WTC11 (cell line): Measurements from ENCODE around the gene POU5F2. TPM values are rescaled to one million over a fixed set of nuclear protein-coding genes. Genes with fewer than 3 reads are reported as not detected.

Source experiments
- ATAC-seq: fragments of 200-7000 bp; cut with Tn5 transposase; 2 replicates; pipeline ENCODE4 v1.10.0; 2021; ENCODE audit warnings: mild to moderate bottlenecking, moderate library complexity
- CTCF ChIA-PET: fragments of 300-600 bp; sonication (Branson Sonifier 250); formaldehyde crosslinking; loops from one replicate; lab custom pipeline; 2021; ENCODE audit warnings: antibody characterized with exemption; lab: Charles Lee
- POLR2A ChIA-PET: fragments of 350-600 bp; sonication (Branson Sonifier 250); formaldehyde crosslinking; loops from one replicate; lab custom pipeline; 2021; ENCODE audit warnings: antibody characterized with exemption; lab: Charles Lee
- DNase-seq: peaks from one replicate; pipeline ENCODE4 v3.0.0; 2021; ENCODE audit warnings: low spot score
- H3K27ac Mint-ChIP-seq: 2 replicates; pipeline ENCODE4 v1.8.0; 2021; ENCODE audit warnings: mixed read lengths
- H3K27me3 Mint-ChIP-seq: 2 replicates; pipeline ENCODE4 v1.8.0; 2021; ENCODE audit warnings: low read depth, mild to moderate bottlenecking, moderate library complexity, mixed read lengths
- H3K36me3 Mint-ChIP-seq: 2 replicates; pipeline ENCODE4 v1.8.0; 2021; ENCODE audit warnings: mixed read lengths
- H3K4me1 Mint-ChIP-seq: 2 replicates; pipeline ENCODE4 v1.8.0; 2022; ENCODE audit warnings: mixed read lengths
- H3K4me3 Mint-ChIP-seq: 2 replicates; pipeline ENCODE4 v1.8.0; 2021; ENCODE audit warnings: mild to moderate bottlenecking, moderate library complexity, mixed read lengths
- H3K9me3 Mint-ChIP-seq: 2 replicates; pipeline ENCODE4 v1.8.0; 2021; ENCODE audit warnings: mixed read lengths
- ATF1 ChIP-seq: sonication (generic); formaldehyde crosslinking; IDR thresholded peaks from 2 replicates; pipeline ENCODE4 v1.8.1; 2023; ENCODE audit warnings: mild to moderate bottlenecking, moderate library complexity, missing genetic modification reagents
- CBFB ChIP-seq: sonication (generic); formaldehyde crosslinking; IDR thresholded peaks from 2 replicates; pipeline ENCODE4 v1.8.1; 2022; ENCODE audit warnings: mild to moderate bottlenecking, low read depth, missing genetic modification reagents
- ESRRA ChIP-seq: sonication (generic); formaldehyde crosslinking; IDR thresholded peaks from 2 replicates; pipeline ENCODE4 v1.8.1; 2022; ENCODE audit warnings: mild to moderate bottlenecking, missing genetic modification reagents, borderline replicate concordance
- FOXJ3 ChIP-seq: sonication (generic); formaldehyde crosslinking; IDR thresholded peaks from 2 replicates; pipeline ENCODE4 v1.9.0; 2021; ENCODE audit warnings: missing genetic modification reagents, mild to moderate bottlenecking, borderline replicate concordance
- FOXK1 ChIP-seq: sonication (generic); formaldehyde crosslinking; IDR thresholded peaks from 2 replicates; pipeline ENCODE4 v1.8.0; 2022; ENCODE audit warnings: mild to moderate bottlenecking, moderate library complexity, missing genetic modification reagents
- GRHL2 ChIP-seq: fragments of 250-450 bp; sonication (Bioruptor Pico); IDR thresholded peaks from 2 replicates; pipeline ENCODE4 v1.8.0; 2022; ENCODE audit warnings: mild to moderate bottlenecking, moderate library complexity; ENCODE audit not compliant: insufficient replicate concordance, severe bottlenecking
- NR3C1 ChIP-seq: sonication (generic); formaldehyde crosslinking; conservative IDR thresholded peaks from 2 replicates; pipeline ENCODE4 v1.8.1; 2023; ENCODE audit warnings: low read depth, mild to moderate bottlenecking, missing genetic modification reagents
- RELA ChIP-seq: sonication (generic); formaldehyde crosslinking; IDR thresholded peaks from 2 replicates; pipeline ENCODE4 v1.8.1; 2022; ENCODE audit warnings: missing genetic modification reagents, mild to moderate bottlenecking, borderline replicate concordance
- SMAD3 ChIP-seq: sonication (generic); formaldehyde crosslinking; IDR thresholded peaks from 2 replicates; pipeline ENCODE4 v1.8.0; 2022; ENCODE audit warnings: missing genetic modification reagents, mild to moderate bottlenecking, borderline replicate concordance
- SOX15 ChIP-seq: fragments of 250-450 bp; sonication (Bioruptor Pico); IDR thresholded peaks from 2 replicates; pipeline ENCODE4 v1.9.0; 2021; ENCODE audit warnings: mild to moderate bottlenecking
- SP1 ChIP-seq: sonication (generic); formaldehyde crosslinking; conservative IDR thresholded peaks from 2 replicates; pipeline ENCODE4 v1.8.1; 2022; ENCODE audit warnings: missing genetic modification reagents
- ZNF121 ChIP-seq: sonication (generic); formaldehyde crosslinking; IDR thresholded peaks from 2 replicates; pipeline ENCODE4 v1.8.0; 2023; ENCODE audit warnings: missing genetic modification reagents
- ZNF219 ChIP-seq: sonication (generic); formaldehyde crosslinking; IDR thresholded peaks from 2 replicates; pipeline ENCODE4 v1.8.0; 2023; ENCODE audit warnings: missing genetic modification reagents, mild to moderate bottlenecking, borderline replicate concordance
- ZNF423 ChIP-seq: fragments of 250-450 bp; sonication (Bioruptor Pico); IDR thresholded peaks from 2 replicates; pipeline ENCODE4 v2.1.2; 2022; ENCODE audit warnings: mild to moderate bottlenecking, moderate library complexity
- total RNA-seq: library from RNA; stranded (reverse); gene quantifications from 3 replicates; pipeline ENCODE4 v1.2.3, GENCODE V29; 2021
- TF ChIP-seq, protein P1 (sequence below): fragments of 250-450 bp; sonication (Bioruptor Pico); IDR thresholded peaks from 2 replicates; pipeline ENCODE4 v1.9.0; 2021; ENCODE audit warnings: mild to moderate bottlenecking
- TF ChIP-seq, protein P2 (sequence below): fragments of 250-450 bp; sonication (Bioruptor Pico); IDR thresholded peaks from 2 replicates; pipeline ENCODE4 v1.8.0; 2021; ENCODE audit warnings: mild to moderate bottlenecking
- TF ChIP-seq, protein P3 (sequence below): sonication (generic); formaldehyde crosslinking; IDR thresholded peaks from 2 replicates; pipeline ENCODE4 v1.8.0; 2022; ENCODE audit warnings: missing genetic modification reagents
- TF ChIP-seq, protein P4 (sequence below): sonication (generic); formaldehyde crosslinking; IDR thresholded peaks from 2 replicates; pipeline ENCODE4 v1.8.1; 2022; ENCODE audit warnings: low read depth, mild to moderate bottlenecking, moderate library complexity, missing genetic modification reagents, borderline replicate concordance
- TF ChIP-seq, protein P5 (sequence below): sonication (generic); formaldehyde crosslinking; IDR thresholded peaks from 2 replicates; pipeline ENCODE4 v1.8.1; 2022; ENCODE audit warnings: mild to moderate bottlenecking, missing genetic modification reagents, moderate library complexity, borderline replicate concordance
- TF ChIP-seq, protein P6 (sequence below): sonication (generic); formaldehyde crosslinking; IDR thresholded peaks from 2 replicates; pipeline ENCODE4 v1.8.0; 2022; ENCODE audit warnings: mild to moderate bottlenecking, missing genetic modification reagents
- TF ChIP-seq, protein P7 (sequence below): sonication (generic); formaldehyde crosslinking; IDR thresholded peaks from 2 replicates; pipeline ENCODE4 v1.8.1; 2023; ENCODE audit warnings: mild to moderate bottlenecking, missing genetic modification reagents

The POU5F2 gene
- total RNA-seq, 1 experiment from 2014 or later: 0.13 TPM

DNA sequence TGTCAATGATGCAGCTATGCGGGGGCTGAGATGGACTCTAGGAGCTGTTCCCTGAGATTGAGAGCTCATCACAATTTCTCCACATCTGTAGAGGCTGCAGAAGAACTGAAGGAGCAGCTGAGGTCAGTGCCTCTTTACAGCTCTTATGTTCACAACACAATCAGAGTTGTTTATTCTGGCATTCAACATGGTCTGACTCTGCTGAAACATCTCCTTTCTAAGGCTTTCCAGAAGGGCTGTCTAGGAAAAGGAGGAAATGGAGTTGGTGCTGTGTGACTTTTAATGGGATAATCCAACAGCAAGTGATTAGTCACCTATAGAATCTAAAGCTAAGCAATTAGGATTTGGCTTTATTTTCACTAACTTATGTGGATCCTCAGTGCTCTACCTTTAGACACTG is 6.0 kb downstream of the POU5F2 start (continued):
- TF ChIP-seq, protein P1, sequence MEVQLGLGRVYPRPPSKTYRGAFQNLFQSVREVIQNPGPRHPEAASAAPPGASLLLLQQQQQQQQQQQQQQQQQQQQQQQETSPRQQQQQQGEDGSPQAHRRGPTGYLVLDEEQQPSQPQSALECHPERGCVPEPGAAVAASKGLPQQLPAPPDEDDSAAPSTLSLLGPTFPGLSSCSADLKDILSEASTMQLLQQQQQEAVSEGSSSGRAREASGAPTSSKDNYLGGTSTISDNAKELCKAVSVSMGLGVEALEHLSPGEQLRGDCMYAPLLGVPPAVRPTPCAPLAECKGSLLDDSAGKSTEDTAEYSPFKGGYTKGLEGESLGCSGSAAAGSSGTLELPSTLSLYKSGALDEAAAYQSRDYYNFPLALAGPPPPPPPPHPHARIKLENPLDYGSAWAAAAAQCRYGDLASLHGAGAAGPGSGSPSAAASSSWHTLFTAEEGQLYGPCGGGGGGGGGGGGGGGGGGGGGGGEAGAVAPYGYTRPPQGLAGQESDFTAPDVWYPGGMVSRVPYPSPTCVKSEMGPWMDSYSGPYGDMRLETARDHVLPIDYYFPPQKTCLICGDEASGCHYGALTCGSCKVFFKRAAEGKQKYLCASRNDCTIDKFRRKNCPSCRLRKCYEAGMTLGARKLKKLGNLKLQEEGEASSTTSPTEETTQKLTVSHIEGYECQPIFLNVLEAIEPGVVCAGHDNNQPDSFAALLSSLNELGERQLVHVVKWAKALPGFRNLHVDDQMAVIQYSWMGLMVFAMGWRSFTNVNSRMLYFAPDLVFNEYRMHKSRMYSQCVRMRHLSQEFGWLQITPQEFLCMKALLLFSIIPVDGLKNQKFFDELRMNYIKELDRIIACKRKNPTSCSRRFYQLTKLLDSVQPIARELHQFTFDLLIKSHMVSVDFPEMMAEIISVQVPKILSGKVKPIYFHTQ (CRISPR knock-in tag): no peak
- TF ChIP-seq SMAD3 (CRISPR knock-in tag) (no peak), CBFB (CRISPR knock-in tag) (no peak), ATF1 (CRISPR knock-in tag) (no peak), SP1 (CRISPR knock-in tag) (no peak)
- TF ChIP-seq, protein P2, sequence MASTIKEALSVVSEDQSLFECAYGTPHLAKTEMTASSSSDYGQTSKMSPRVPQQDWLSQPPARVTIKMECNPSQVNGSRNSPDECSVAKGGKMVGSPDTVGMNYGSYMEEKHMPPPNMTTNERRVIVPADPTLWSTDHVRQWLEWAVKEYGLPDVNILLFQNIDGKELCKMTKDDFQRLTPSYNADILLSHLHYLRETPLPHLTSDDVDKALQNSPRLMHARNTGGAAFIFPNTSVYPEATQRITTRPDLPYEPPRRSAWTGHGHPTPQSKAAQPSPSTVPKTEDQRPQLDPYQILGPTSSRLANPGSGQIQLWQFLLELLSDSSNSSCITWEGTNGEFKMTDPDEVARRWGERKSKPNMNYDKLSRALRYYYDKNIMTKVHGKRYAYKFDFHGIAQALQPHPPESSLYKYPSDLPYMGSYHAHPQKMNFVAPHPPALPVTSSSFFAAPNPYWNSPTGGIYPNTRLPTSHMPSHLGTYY (CRISPR knock-in tag): no peak
- TF ChIP-seq, protein P3, sequence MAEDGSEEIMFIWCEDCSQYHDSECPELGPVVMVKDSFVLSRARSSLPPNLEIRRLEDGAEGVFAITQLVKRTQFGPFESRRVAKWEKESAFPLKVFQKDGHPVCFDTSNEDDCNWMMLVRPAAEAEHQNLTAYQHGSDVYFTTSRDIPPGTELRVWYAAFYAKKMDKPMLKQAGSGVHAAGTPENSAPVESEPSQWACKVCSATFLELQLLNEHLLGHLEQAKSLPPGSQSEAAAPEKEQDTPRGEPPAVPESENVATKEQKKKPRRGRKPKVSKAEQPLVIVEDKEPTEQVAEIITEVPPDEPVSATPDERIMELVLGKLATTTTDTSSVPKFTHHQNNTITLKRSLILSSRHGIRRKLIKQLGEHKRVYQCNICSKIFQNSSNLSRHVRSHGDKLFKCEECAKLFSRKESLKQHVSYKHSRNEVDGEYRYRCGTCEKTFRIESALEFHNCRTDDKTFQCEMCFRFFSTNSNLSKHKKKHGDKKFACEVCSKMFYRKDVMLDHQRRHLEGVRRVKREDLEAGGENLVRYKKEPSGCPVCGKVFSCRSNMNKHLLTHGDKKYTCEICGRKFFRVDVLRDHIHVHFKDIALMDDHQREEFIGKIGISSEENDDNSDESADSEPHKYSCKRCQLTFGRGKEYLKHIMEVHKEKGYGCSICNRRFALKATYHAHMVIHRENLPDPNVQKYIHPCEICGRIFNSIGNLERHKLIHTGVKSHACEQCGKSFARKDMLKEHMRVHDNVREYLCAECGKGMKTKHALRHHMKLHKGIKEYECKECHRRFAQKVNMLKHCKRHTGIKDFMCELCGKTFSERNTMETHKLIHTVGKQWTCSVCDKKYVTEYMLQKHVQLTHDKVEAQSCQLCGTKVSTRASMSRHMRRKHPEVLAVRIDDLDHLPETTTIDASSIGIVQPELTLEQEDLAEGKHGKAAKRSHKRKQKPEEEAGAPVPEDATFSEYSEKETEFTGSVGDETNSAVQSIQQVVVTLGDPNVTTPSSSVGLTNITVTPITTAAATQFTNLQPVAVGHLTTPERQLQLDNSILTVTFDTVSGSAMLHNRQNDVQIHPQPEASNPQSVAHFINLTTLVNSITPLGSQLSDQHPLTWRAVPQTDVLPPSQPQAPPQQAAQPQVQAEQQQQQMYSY (CRISPR knock-in tag): no peak

DNA sequence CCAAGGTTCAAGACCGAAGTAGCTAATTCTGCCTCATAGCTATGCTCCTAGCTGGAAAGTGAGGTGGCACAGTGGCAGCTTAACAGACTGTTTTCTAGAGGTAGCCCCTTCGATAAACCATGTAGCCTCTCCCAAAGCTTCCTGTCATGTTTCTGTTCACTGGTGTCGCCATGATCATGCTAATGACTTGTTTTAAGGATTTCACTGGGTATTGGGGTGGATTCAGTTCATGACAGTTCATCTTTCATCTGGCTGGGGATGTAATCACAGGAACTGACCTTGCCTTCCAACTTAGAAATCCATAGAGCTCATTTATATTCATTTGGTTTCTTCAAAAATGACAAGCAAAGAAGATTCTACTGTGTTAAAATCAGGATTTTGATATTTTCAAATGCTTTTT is 9.4 kb downstream of the POU5F2 start:
- ChIA-PET POLR2A (no interaction called here), CTCF (no interaction called here)
- no peaks in the 10 kb centered on the region for H3K9me3 Mint-ChIP-seq
- no peak overlapping the region for H3K4me3 Mint-ChIP-seq
- H3K36me3 Mint-ChIP-seq: no peaks in the 10 kb centered on the region
- no peaks in the 10 kb centered on the region for H3K27me3 Mint-ChIP-seq
- no peak for DNase-seq
- no peak for ATAC-seq
- no peaks in the 10 kb centered on the region for H3K4me1 Mint-ChIP-seq
- no peak overlapping the region for H3K27ac Mint-ChIP-seq
- no peak for TF ChIP-seq SOX15
- no peak for TF ChIP-seq ZNF121
- TF ChIP-seq ZNF423 (CRISPR knock-in tag): no peak
- TF ChIP-seq NR3C1 (CRISPR knock-in tag): no peak
- TF ChIP-seq GRHL2 (CRISPR knock-in tag): no peak
- TF ChIP-seq, protein P4, sequence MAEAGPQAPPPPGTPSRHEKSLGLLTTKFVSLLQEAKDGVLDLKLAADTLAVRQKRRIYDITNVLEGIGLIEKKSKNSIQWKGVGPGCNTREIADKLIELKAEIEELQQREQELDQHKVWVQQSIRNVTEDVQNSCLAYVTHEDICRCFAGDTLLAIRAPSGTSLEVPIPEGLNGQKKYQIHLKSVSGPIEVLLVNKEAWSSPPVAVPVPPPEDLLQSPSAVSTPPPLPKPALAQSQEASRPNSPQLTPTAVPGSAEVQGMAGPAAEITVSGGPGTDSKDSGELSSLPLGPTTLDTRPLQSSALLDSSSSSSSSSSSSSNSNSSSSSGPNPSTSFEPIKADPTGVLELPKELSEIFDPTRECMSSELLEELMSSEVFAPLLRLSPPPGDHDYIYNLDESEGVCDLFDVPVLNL (CRISPR knock-in tag): no peak
- TF ChIP-seq ZNF219 (CRISPR knock-in tag): no peak
- TF ChIP-seq ESRRA: no peak
- TF ChIP-seq, protein P5, sequence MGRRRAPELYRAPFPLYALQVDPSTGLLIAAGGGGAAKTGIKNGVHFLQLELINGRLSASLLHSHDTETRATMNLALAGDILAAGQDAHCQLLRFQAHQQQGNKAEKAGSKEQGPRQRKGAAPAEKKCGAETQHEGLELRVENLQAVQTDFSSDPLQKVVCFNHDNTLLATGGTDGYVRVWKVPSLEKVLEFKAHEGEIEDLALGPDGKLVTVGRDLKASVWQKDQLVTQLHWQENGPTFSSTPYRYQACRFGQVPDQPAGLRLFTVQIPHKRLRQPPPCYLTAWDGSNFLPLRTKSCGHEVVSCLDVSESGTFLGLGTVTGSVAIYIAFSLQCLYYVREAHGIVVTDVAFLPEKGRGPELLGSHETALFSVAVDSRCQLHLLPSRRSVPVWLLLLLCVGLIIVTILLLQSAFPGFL (CRISPR knock-in tag): no peak
- TF ChIP-seq RELA (CRISPR knock-in tag): no peak
- TF ChIP-seq, protein P6, sequence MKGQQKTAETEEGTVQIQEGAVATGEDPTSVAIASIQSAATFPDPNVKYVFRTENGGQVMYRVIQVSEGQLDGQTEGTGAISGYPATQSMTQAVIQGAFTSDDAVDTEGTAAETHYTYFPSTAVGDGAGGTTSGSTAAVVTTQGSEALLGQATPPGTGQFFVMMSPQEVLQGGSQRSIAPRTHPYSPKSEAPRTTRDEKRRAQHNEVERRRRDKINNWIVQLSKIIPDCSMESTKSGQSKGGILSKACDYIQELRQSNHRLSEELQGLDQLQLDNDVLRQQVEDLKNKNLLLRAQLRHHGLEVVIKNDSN (CRISPR knock-in tag): no peak
- TF ChIP-seq FOXK1 (CRISPR knock-in tag): no peak
- TF ChIP-seq FOXJ3 (CRISPR knock-in tag): no peak
- TF ChIP-seq, protein P1 (CRISPR knock-in tag): no peak
- TF ChIP-seq, protein P7, sequence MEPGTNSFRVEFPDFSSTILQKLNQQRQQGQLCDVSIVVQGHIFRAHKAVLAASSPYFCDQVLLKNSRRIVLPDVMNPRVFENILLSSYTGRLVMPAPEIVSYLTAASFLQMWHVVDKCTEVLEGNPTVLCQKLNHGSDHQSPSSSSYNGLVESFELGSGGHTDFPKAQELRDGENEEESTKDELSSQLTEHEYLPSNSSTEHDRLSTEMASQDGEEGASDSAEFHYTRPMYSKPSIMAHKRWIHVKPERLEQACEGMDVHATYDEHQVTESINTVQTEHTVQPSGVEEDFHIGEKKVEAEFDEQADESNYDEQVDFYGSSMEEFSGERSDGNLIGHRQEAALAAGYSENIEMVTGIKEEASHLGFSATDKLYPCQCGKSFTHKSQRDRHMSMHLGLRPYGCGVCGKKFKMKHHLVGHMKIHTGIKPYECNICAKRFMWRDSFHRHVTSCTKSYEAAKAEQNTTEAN (CRISPR knock-in tag): no peak
- TF ChIP-seq CBFB (CRISPR knock-in tag): no peak
